Neural progenitor cell (in vitro differentiated cells): ENCODE data around the gene GGN. TPM values are rescaled to one million over a fixed set of nuclear protein-coding genes. Genes with fewer than 3 reads are reported as not detected.
"Not testable (repeated sequence)": the region's sequence is repeated elsewhere in the genome, so short reads cannot be mapped to it uniquely, and the experiment has no call there.

ENCODE experiments used
- DNase-seq: peaks from one replicate; pipeline ENCODE4 v3.0.0-alpha.2; 2016; ENCODE audit warnings: low spot score
- H2AFZ ChIP-seq: fragments of 200-600 bp; sonication (generic); replicated peaks from 2 replicates; pipeline ENCODE4 v1.6.1; 2016; ENCODE audit warnings: antibody characterized with exemption
- H3F3A ChIP-seq: fragments of 200-600 bp; sonication (generic); 2 replicates; pipeline ENCODE4 v1.6.1; 2016; ENCODE audit warnings: antibody characterized with exemption, low read depth
- H3K27ac ChIP-seq: fragments of 200-600 bp; sonication (generic); 2 replicates; pipeline ENCODE4 v1.5.1; 2016; ENCODE audit warnings: mild to moderate bottlenecking
- H3K27me3 ChIP-seq: fragments of 200-600 bp; sonication (generic); 2 replicates; pipeline ENCODE4 v1.6.1; 2016; ENCODE audit warnings: mild to moderate bottlenecking, moderate library complexity
- H3K36me3 ChIP-seq: fragments of 200-600 bp; sonication (generic); 2 replicates; pipeline ENCODE4 v1.5.1; 2016
- H3K4me1 ChIP-seq: fragments of 200-600 bp; sonication (generic); 2 replicates; pipeline ENCODE4 v1.6.1; 2016; ENCODE audit warnings: mixed run types
- H3K4me2 ChIP-seq: fragments of 200-600 bp; sonication (generic); 2 replicates; pipeline ENCODE4 v1.6.1; 2016
- H3K4me3 ChIP-seq: fragments of 200-600 bp; sonication (generic); 2 replicates; pipeline ENCODE4 v1.5.1; 2016
- H3K79me2 ChIP-seq: fragments of 200-600 bp; sonication (generic); 2 replicates; pipeline ENCODE4 v1.6.1; 2016; ENCODE audit warnings: low read depth
- H3K9ac ChIP-seq: fragments of 200-600 bp; sonication (generic); 2 replicates; pipeline ENCODE4 v1.6.1; 2016
- H3K9me3 ChIP-seq: fragments of 200-600 bp; sonication (generic); 2 replicates; pipeline ENCODE4 v1.5.1; 2016; ENCODE audit warnings: low read depth
- H4K20me1 ChIP-seq: fragments of 200-600 bp; sonication (generic); 2 replicates; pipeline ENCODE4 v1.6.1; 2016; ENCODE audit warnings: low read depth
- H3K27ac Mint-ChIP-seq: 3 replicates; pipeline ENCODE4 v1.8.0; 2021; ENCODE audit warnings: mixed read lengths
- H3K27me3 Mint-ChIP-seq: 2 replicates; pipeline ENCODE4 v1.8.0; 2022; ENCODE audit warnings: low read depth, mild to moderate bottlenecking, inconsistent platforms, moderate library complexity, mixed read lengths; ENCODE audit not compliant: insufficient read depth
- H3K36me3 Mint-ChIP-seq: 3 replicates; pipeline ENCODE4 v1.8.0; 2021; ENCODE audit warnings: mixed read lengths
- H3K4me1 Mint-ChIP-seq: 3 replicates; pipeline ENCODE4 v1.8.0; 2021; ENCODE audit warnings: mixed read lengths
- H3K4me3 Mint-ChIP-seq: 3 replicates; pipeline ENCODE4 v1.8.0; 2021; ENCODE audit warnings: mild to moderate bottlenecking, moderate library complexity, mixed read lengths
- H3K9me3 Mint-ChIP-seq: 3 replicates; pipeline ENCODE4 v1.8.0; 2020; ENCODE audit warnings: mixed read lengths
- CTCF ChIP-seq: fragments of 200-600 bp; sonication (generic); IDR thresholded peaks from 2 replicates; pipeline ENCODE4 v1.5.1; 2017; ENCODE audit warnings: antibody characterized with exemption, mild to moderate bottlenecking
- EZH2 ChIP-seq: fragments of 200-600 bp; sonication (generic); IDR thresholded peaks from 2 replicates; pipeline ENCODE4 v1.6.1; 2017; ENCODE audit warnings: antibody characterized with exemption, mild to moderate bottlenecking, moderate library complexity
- EZH2phosphoT487 ChIP-seq: fragments of 200-600 bp; sonication (generic); IDR thresholded peaks from 2 replicates; pipeline ENCODE4 v1.6.1; 2017; ENCODE audit warnings: antibody characterized with exemption
- total RNA-seq: library from RNA; depleted of rRNA; stranded (reverse); fragments of >200 nt; gene quantifications from 2 replicates; pipeline ENCODE4 v1.2.3, GENCODE V29; 2015; ENCODE audit warnings: low replicate concordance

The GGN gene
- total RNA-seq, 1 donor from 2014 or later = not detected

GRCh38 chr19:38350883-38351282 is 37.0 kb downstream of the GGN start:
- no peaks in the 10 kb centered on the region for H3K27me3 ChIP-seq
- H3K27ac Mint-ChIP-seq = peak overlapping the region; percentile 27
- peaks cover 3% of the 10 kb centered on the region for H3F3A ChIP-seq
- no peak for TF ChIP-seq EZH2
- no peak for TF ChIP-seq CTCF
- TF ChIP-seq EZH2phosphoT487 = no peak
- H3K9ac ChIP-seq = no peak overlapping the region
- no peaks in the 10 kb centered on the region for H3K4me1 ChIP-seq
- no peaks in the 10 kb centered on the region for H3K79me2 ChIP-seq
- no peak overlapping the region for H2AFZ ChIP-seq
- no peak overlapping the region for H3K4me3 Mint-ChIP-seq
- H3K4me3 ChIP-seq = no peak overlapping the region
- H3K4me1 Mint-ChIP-seq = peaks cover 10% of the 10 kb centered on the region
- H3K9me3 ChIP-seq = no peaks in the 10 kb centered on the region
- no peaks in the 10 kb centered on the region for H4K20me1 ChIP-seq
- no peak overlapping the region for H3K27ac ChIP-seq
- no peak for DNase-seq
- peaks cover 6% of the 10 kb centered on the region for H3K27me3 Mint-ChIP-seq
- no peak overlapping the region for H3K4me2 ChIP-seq
- H3K36me3 ChIP-seq = no peaks in the 10 kb centered on the region
- H3K36me3 Mint-ChIP-seq = no peaks in the 10 kb centered on the region
- H3K9me3 Mint-ChIP-seq = no peaks in the 10 kb centered on the region

GRCh38 chr19:38346837-38347236 is 41.0 kb downstream of the GGN start:
- Histone ChIP-seq H2AFZ (no peak overlapping the region), H3K4me3 (no peak overlapping the region), H3K4me2 (no peak overlapping the region), H3K9ac (no peak overlapping the region), H3K79me2 (no peaks in the 10 kb centered on the region), H3K27me3 (no peaks in the 10 kb centered on the region), H3K9me3 (no peaks in the 10 kb centered on the region), H3K27ac (no peak overlapping the region), H3K36me3 (no peaks in the 10 kb centered on the region), H3F3A (peaks cover 3% of the 10 kb centered on the region), H4K20me1 (no peaks in the 10 kb centered on the region), H3K4me1 (no peaks in the 10 kb centered on the region)
- no peaks in the 10 kb centered on the region for H3K4me1 Mint-ChIP-seq
- TF ChIP-seq CTCF (no peak), EZH2phosphoT487 (no peak), EZH2 (no peak)
- no peak overlapping the region for H3K4me3 Mint-ChIP-seq
- no peak overlapping the region for H3K27ac Mint-ChIP-seq
- no peaks in the 10 kb centered on the region for H3K9me3 Mint-ChIP-seq
- no peak for DNase-seq
- H3K27me3 Mint-ChIP-seq = peaks cover 3% of the 10 kb centered on the region
- no peaks in the 10 kb centered on the region for H3K36me3 Mint-ChIP-seq

GRCh38 chr19:38340927-38341326 is 46.9 kb downstream of the GGN start:
- Histone ChIP-seq H3K4me2 (no peak overlapping the region), H4K20me1 (no peaks in the 10 kb centered on the region), H3F3A (peaks cover 34% of the 10 kb centered on the region), H3K4me1 (peaks cover 8% of the 10 kb centered on the region), H3K79me2 (no peaks in the 10 kb centered on the region), H3K9ac (no peak overlapping the region), H2AFZ (no peak overlapping the region), H3K27ac (no peak overlapping the region), H3K9me3 (no peaks in the 10 kb centered on the region), H3K27me3 (no peaks in the 10 kb centered on the region), H3K36me3 (no peaks in the 10 kb centered on the region), H3K4me3 (no peak overlapping the region)
- Mint-ChIP-seq H3K4me1 (peaks cover 16% of the 10 kb centered on the region), H3K4me3 (no peak overlapping the region), H3K27ac (no peak overlapping the region), H3K36me3 (no peaks in the 10 kb centered on the region), H3K9me3 (no peaks in the 10 kb centered on the region), H3K27me3 (peaks cover 2% of the 10 kb centered on the region)
- TF ChIP-seq EZH2 (no peak), EZH2phosphoT487 (no peak), CTCF (no peak)
- DNase-seq = no peak

- not testable (repeated sequence) for H2AFZ ChIP-seq, H3K79me2 ChIP-seq, H3K27me3 Mint-ChIP-seq, H3K9me3 Mint-ChIP-seq, H3K27ac Mint-ChIP-seq, H3K9me3 ChIP-seq, H3K36me3 Mint-ChIP-seq, H3K27me3 ChIP-seq, H3K9ac ChIP-seq, H3K4me1 ChIP-seq, H3K36me3 ChIP-seq, H4K20me1 ChIP-seq, H3K4me3 ChIP-seq
- Mint-ChIP-seq H3K4me3 (peak overlapping the region; percentile 48), H3K4me1 (peaks cover 16% of the 10 kb centered on the region)
- Histone ChIP-seq H3K4me2 (peak overlapping the region; percentile 14), H3K27ac (peak overlapping the region; percentile 40), H3F3A (peaks cover 35% of the 10 kb centered on the region)
- DNase-seq = peak; percentile 58
These were observed 48.8 kb downstream of the GGN start for GRCh38 chr19:38339011-38339410.
